Astrocyte of the hippocampus (primary cell): ENCODE data around the gene CLCNKB.

Experiments used
- DNase-seq: peaks from one replicate; pipeline ENCODE4 v3.0.0; 2011; ENCODE audit warnings: low read depth, low spot score

The CLCNKB gene

DNA sequence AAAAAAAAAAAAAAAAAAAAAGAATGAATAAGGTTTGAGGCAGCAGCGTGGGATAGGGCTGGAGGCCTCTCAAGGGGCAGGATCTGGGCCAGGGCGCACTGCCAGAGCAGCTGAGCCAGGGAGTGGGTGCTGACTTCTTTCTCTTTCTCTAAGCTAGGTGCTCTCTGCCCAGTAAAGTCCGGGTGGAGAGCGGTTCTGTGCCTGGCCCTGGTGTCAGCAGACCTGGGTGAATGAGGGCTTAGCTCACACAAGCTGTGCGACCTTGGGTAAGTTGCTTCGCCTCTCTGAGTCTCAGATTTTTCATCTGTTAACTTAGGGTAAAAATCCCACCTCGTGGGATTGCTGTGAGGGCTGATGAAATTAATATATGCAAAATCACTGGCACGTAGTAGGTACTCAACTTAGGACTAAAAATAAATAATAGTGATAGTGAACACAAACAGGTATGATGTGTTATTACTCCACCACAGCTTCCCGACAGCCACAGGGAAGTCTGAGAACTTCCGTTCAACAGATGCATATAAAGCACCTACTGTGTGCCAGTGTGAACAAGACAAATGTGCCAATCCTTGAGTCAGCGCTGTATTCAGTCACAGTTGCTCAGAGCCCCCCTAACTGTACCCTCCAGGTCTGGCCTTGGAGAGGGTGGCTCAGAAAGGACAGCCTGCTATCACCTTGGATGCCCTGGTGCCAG, 31.9 kb downstream of the CLCNKB start:
- peak; percentile 78 for DNase-seq

DNA sequence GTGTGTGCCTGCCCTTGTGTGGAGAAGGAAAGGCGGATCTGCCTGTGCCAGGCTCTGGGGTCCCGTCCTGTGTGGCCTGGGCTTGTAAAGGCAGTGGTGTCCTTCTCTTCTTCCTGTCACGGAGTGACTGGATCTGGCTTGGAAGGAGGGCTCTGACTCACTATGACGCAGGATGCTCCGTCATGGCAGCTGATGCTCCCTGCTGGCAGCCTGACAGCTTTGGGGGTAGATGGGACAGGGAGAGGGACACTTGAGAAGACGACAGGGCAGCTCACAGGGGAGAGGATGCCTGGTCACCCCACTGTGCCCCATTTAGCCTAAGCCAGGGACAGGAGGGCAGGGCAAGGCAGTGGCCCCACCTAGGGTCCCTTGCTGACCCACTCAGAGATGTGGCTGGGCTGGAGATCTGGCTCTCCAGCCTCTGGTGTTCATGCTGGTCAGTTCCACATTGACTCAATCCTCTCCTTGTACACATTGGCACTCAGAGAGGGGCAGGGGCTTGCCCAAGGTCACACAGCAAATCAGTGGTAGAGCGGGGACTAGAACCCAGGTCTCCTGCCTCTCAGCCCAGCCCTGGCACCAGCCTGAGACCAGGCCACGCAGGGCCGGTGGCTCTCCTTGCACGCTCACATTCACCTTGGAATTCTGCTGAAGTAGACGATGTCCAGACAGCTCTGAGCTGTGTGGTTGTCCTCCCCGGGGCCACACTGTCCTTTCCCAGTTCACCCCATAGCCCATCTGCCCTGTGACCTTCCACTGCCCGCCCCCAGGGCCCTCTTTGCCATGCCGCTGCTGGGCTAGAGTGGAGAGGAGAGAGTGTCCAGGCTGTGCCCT, 32.7 kb downstream of the CLCNKB start:
- peak; percentile 89 for DNase-seq

DNA sequence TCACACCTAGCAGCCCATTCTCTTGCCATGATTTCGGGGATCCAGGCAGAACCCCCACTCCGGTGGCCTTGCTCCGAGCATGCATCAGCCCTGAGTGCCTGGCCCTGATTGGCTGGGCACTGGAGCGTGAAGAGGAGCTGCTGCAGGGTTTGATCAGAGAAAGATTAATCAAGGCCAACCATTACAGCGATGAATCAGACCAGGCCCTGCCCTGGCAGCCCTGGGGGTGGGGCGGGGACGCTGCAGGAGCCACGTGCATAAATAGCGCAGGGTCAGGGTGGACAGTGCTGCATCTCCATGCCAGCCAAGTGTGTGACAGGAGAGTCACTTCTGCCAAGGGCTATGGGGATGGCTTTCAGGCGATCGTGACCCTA, 33.3 kb downstream of the CLCNKB start:
- peak; percentile 67 for DNase-seq

- peak; percentile 35 for DNase-seq
These were observed 34.0 kb downstream of the CLCNKB start for GRCh38 chr1:16077406-16078245.

GRCh38 chr1:16078925-16079656, 35.5 kb downstream of the CLCNKB start:
- DNase-seq = peak; percentile 88

- no peak for DNase-seq
These were observed 37.0 kb downstream of the CLCNKB start for GRCh38 chr1:16080422-16081150.

- DNase-seq = no peak
These were observed 38.1 kb downstream of the CLCNKB start for GRCh38 chr1:16081636-16082035.

DNA sequence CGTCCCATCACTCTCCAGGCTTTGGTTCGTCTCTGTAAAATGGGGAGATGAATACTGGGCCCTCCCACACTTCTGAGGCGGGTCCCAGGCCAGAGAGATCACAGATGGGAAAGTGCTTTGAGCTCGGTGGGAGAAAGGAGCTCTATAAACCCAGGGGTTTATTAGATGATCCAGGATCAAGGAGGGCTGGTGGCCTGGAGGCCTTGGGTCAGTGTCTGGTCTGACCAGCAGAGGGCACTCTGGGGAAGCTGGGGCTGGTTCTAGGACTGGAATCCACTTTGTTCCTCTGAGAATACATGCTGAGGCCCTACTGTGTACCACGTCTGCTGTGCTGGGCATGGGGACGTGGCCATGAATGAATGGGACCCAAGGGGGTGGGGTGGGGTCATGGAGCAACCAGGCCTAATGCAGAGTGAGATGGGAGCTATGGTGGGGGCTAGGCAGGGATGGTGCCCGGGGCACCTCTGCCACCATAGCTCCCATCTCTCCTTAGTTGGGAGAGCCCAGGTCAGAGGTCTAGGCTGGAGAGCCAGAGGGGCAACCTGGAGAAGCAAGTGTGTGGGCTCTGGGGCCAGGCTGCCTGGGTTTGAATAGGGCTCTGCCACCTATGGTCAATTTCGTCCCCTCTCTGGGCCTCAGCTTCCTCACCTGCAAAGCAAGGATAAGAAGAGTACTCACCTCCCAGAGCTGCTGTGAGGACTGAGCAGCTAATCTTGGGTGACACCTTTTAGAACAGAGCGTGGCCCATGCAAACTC, 38.9 kb downstream of the CLCNKB start:
- peak; percentile 81 for DNase-seq

GRCh38 chr1:16083486-16083885, 39.9 kb downstream of the CLCNKB start:
- DNase-seq = no peak

GRCh38 chr1:16085522-16085921, 41.9 kb downstream of the CLCNKB start:
- DNase-seq = no peak

DNA sequence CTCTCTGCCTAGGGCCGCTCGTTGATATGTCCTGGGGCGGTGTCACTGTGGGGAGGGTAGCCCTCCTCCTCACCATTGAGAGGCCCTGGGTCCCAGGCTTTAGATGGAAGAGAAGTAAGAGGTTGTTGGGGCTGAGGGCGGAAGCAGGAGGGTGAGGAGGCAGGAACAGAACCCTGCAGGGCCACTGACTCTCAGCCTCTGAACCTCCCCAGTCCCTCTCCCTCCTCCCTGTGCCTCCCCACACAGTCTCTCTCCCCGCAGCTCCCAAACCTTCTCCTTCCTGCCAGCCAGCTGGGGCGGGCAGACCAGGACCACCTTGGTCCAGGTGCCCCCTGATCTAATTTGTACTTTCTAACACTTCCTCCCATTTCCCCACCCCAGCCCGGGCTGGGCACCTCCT, 44.2 kb downstream of the CLCNKB start:
- no peak for DNase-seq

DNA sequence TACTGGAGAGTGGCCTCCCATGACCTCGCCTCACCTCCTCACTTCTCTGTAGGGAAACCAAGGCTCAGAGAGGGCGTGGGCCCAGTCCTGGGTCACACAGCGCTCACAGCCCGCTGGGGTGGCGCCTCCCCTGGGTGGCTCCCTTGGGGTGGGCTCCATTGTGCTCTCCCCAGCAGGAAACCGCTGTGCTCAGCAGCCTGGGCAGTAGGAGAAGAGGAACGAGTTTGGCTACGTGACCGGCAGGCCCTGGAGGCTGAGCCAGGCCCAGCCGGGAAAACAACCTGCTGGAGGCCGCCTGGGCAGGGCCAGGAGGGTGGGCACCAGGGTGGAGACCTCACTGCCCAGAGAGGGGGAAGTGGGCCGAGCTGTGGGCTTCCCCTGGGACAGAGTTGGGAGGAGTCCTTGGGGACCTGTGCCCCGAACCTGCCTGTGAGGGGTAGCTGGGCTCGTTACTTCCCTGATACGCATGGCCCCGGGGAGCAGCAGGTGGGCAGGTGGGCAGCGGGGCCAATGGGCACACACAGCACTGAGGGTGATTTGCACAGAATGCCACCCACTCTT, 44.8 kb downstream of the CLCNKB start:
- no peak for DNase-seq

- peak; percentile 81 for DNase-seq
These were observed 45.4 kb downstream of the CLCNKB start for GRCh38 chr1:16088996-16089395.

DNA sequence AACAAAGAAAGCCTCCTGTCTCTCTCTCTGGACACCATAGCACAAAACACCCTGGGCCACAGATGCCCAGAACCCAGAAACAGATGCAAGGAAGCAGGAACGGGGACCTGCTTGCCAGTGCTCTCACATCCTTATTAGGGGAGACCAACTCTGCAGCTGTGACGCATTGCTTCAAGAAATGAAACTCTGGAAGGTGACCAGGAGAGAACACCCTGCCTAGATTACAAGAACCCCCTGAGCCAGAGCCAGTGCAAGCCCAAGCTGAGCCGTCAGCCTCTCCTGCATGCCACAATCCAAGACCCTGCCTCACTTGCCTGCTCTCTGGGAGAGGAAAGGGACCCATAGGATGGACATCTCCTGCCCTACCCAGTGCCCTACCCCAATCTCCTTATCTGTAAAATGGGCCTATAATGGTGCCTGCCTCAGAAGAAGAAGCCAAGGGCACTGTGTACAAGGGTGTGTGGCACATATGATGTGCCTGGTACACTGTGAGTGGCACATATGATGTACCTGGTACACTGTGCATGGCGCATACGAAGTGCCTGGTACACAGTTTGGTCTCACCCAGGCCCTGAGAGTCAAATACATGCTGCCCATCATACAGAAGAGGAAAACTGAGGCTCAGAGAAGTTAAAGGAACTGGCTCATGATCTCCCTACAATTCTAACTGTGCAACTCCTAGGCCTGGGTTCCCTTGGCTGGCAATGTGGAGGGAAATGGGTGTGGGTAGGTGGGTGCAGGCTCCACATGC, 46.7 kb downstream of the CLCNKB start:
- no peak for DNase-seq

DNA sequence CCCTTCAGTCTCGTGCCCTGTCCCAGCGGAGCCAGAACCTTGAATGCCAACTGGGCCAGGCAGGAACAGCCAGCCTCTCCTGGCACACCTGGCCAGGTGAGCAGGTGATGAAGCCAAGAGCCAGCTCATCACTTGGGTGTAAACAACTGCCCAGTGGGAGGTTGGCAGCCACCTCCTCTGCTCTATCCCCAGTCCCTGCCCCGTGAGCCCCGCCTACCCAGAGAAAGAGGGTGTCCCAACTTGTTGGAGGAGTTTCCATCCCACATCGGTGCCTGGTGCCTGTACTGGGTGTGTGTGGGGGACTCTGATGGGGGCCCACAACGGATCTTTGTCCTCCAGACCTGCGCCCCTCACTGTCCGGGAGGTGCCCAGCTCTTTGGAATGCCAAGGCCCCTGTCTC, 47.7 kb downstream of the CLCNKB start:
- no peak for DNase-seq

- no peak for DNase-seq
These were observed 48.7 kb downstream of the CLCNKB start for GRCh38 chr1:16092097-16092922.

GRCh38 chr1:16092923-16093511, 49.4 kb downstream of the CLCNKB start:
- no peak for DNase-seq

DNA sequence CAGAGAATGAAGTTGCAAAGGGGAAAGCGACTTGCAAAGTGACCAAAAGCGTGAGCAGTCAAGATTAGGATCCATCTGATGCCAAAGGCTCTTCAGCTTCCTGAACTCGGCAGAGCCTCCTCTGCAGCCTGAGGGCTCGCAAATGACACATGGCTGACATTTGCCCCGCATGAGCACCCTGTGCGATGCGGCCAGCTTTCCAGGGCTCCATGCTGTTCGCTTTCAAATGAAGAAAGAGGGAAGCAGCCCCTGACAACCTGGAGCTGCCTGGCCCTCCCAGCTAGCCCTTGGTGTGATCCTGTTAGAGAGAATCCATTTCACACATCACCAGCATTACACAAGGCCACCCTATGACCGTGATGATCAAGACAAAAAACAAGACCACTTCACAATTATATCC, 50.0 kb downstream of the CLCNKB start:
- no peak for DNase-seq
